ENCODE results near the gene RTN4RL1. TPM values are rescaled to one million over a fixed set of nuclear protein-coding genes. Genes with fewer than 3 reads are reported as not detected.

RTN4RL1 gene
- total RNA-seq, 1 experiment from 2014 or later: 65.0 TPM

DNA sequence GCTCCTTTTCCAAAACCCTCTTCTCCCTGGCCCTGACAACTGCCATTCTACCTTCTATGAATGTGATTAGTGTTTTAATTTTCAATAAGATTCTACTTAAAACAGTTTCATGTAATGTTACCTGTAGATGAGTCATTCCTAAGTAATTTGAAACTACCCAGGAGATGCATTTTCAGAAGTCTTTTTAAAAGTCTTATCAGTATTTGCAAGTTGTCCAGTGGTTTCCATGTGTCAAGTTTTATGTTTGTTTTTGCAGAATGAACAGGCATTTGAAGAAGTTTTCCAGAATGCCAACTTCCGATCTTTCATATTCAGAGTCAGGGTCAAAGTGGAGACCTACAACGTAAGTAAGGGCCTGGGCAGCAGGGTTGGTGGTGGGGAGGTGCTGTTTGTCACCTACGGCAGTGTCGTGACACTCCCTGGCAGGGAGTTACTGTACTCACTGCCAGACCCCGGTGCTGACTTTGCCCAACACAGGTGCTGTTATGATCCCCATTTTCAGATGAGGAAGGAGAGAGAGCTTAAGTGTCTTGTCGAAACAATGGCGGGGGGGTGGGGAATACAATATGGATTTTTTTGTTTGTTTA is 130.3 kb downstream of the RTN4RL1 start:
- DNase-seq (ENCODE audit: low spot score): no peak
- in situ Hi-C loops (cut with HindIII; ENCODE audit: low sequenced_read_pairs): loop anchor here (25.0 kb wide), 1 partner anchor 142 kb away; the partner anchor contains the start of genes DPH1, OVCA2 and RTN4RL1

DNA sequence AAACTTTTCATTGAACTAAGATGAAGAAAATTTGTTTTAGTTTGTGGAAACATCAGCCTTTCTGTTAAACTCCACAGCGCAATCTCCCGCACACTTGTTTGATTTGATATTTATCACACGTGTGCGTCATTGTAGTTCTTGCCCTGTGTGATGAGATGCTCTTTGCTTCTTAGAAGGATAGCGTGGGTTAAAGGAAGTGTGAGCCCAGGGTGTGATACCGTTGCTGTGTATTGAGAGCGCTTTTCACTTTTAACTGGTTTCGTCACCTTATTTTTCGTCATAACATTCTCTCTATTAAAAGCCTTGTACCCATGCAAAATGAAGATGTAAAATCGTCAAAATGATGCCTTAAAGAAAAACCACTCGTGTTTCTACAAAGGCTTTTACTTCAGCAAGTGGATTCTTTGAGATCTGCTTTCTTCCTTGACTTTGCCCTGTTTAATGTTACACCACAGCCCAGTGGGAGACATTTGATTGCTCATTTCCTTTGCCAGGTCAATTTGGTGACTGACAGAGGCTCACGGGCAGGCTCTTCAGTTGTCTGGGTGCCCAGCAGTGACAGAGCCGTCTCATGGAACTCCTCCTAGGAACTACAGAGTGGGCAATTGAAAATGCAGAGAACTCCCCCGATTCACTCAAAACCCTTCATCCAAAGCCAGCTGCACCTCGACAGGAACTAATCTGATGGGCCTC is 134.2 kb downstream of the RTN4RL1 start:
- in situ Hi-C loops (cut with HindIII; ENCODE audit: low sequenced_read_pairs): loop anchor here (25.0 kb wide), 1 partner anchor 146 kb away; the partner anchor contains the start of genes DPH1, OVCA2 and RTN4RL1
- no peak for DNase-seq (ENCODE audit: low spot score)

DNA sequence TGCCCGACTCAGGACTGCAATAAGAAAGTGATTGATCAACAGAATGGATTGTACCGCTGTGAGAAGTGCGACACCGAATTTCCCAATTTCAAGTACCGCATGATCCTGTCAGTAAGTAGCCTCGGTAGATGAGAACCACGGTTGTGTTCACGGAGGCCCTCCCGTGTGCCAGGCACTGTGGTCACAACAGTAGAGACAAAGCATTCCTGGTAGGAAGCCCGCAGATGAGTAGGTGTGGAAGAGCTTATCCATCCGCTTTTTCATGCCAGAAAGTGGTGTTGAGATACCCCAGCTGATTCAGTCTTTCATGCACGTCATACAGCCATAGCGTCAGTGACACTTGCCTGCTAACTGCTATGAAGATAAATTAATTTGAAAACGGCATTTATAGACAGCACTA is 136.4 kb downstream of the RTN4RL1 start:
- in situ Hi-C loops (cut with HindIII; ENCODE audit: low sequenced_read_pairs): loop anchor here (25.0 kb wide), 1 partner anchor 149 kb away; the partner anchor contains the start of genes DPH1, OVCA2 and RTN4RL1
- DNase-seq (ENCODE audit: low spot score): no peak

Other genes starting within 250 kb of the RTN4RL1 start
- 13.4 and 16.0 TPM in 2 replicates for gene SMYD4, start 195.4 kb downstream of the RTN4RL1 start, total RNA-seq (2014; rRNA removed; shearing (Covaris generic))
- gene RPA1, start 195.3 kb downstream of the RTN4RL1 start, total RNA-seq (2014; rRNA removed; shearing (Covaris generic)): 79.1 and 102 TPM in 2 replicates
- gene DPH1, start 4.8 kb upstream of the RTN4RL1 start, total RNA-seq (2014; rRNA removed; shearing (Covaris generic)): 48.8 and 56.7 TPM in 2 replicates
- gene OVCA2, start 16.7 kb upstream of the RTN4RL1 start, total RNA-seq (2014; rRNA removed; shearing (Covaris generic)): 48.0 and 63.1 TPM in 2 replicates
- 20.2 and 37.8 TPM in 2 replicates for gene HIC1, start 29.8 kb upstream of the RTN4RL1 start, total RNA-seq (2014; rRNA removed; shearing (Covaris generic))